Measurements from ENCODE around the gene VPS4B. TPM values are rescaled to one million over a fixed set of nuclear protein-coding genes. Genes with fewer than 3 reads are reported as not detected.
"Not testable (repeated sequence)": the region's sequence is repeated elsewhere in the genome, so short reads cannot be mapped to it uniquely, and the experiment has no call there.

Gene VPS4B
- total RNA-seq, 2 donors from 2014 or later = 46.2 to 47.3 TPM

DNA sequence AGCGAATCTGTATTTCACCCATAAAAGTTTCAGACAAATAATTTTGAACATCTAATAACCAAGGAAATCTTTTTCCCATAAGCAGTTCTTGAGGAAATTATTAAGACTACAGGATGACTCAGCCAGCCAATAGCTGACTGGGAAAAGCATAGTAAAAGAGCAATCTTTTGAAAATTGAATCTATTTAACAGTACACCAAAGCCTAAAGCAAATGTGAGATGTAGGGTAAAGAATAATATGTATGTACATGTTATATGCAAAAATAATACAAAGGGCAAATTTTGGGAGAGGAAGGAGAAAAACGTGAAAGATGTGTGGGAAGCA lies 42.7 kb downstream of the VPS4B start:
- intact Hi-C loops (cut with DNase I) = no loop called here
- DNase-seq (ENCODE audit: low spot score) = no peak

DNA sequence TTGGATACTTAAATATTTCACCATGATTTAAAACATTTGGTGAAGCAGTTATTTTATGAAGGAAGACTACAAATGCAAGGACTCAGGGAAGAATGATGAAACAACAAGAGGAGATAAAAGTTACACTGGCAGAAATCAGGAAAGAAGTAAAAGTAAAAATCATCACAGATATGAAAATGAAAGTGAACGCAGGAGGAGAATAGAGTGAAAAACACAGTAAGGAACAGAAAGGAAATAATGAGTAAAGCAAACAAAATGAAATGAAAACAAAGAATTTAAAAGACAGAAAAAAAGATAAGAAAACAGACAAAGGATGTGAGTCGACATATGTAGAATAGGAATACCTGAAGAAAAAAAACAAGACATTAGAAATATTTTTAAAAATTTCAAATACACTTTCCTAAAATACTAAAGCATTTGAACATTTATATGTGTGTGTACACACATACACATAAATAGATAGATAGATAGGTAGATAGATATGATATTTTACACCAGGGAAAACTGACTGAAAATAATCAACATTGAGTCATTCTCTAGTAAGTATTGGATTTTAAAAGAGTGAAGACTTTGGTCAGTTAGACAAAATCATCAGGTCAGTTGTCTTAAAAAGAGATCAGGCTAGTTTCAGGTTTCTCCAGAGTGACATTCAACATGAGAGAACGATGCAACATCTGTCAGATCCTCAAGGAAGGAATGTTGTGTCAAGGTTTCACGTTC lies 43.2 kb downstream of the VPS4B start:
- DNase-seq (ENCODE audit: low spot score) = no peak
- intact Hi-C loops (cut with DNase I) = no loop called here

GRCh38 chr18:63377275-63377980 lies 44.8 kb downstream of the VPS4B start:
- intact Hi-C loops (cut with DNase I) = no loop called here
- no peak for DNase-seq (ENCODE audit: low spot score)

- intact Hi-C loops (cut with DNase I) = no loop called here
- DNase-seq (ENCODE audit: low spot score) = no peak
These were observed 45.7 kb downstream of the VPS4B start for GRCh38 chr18:63376538-63376937.

DNA sequence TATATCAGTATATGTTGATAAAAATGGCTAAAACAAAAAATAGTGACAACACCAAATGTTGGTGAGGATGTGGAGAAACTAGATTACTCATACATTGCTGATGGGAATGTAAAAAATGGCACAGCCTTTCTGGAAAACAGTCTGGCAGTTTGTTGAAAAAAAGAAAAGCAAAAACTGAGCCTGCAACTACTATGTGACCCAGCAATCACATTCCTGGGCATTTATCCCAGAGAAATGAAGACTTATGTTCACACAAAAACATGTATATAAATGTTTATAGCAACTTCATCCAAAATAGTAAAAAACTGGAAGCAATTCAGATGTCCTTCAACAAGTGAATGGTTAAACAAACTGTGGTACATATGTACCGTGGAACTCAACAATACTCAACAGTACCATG lies 47.7 kb downstream of the VPS4B start:
- DNase-seq (ENCODE audit: low spot score) = no peak
- intact Hi-C loops (cut with DNase I) = no loop called here

GRCh38 chr18:63373161-63373560 lies 49.1 kb downstream of the VPS4B start:
- intact Hi-C loops (cut with DNase I) = no loop called here
- DNase-seq (ENCODE audit: low spot score) = no peak

DNA sequence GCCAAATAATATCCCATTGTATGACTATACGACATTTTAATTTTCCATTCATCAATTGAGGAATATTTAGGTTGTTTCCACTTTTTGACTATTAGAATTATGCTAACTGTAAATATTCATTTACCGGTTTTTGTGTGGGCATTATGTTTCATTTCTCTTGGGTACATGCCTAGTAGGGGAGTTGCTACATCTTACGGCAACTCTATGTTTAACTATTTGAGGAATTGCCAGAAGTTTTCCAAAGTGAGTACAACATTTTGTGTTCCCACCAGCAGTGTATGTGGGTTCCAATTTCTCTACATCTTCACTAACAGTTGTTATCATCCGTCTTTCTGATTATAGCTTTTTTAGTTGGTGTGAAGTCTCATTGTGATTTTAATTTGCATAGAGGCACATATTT lies 53.7 kb downstream of the VPS4B start:
- DNase-seq (ENCODE audit: low spot score) = no peak
- intact Hi-C loops (cut with DNase I) = loop anchor here in 1 of 2 donors (10.0 kb wide), 1 partner anchor 56 kb away; the partner anchor contains the start of gene VPS4B

DNA sequence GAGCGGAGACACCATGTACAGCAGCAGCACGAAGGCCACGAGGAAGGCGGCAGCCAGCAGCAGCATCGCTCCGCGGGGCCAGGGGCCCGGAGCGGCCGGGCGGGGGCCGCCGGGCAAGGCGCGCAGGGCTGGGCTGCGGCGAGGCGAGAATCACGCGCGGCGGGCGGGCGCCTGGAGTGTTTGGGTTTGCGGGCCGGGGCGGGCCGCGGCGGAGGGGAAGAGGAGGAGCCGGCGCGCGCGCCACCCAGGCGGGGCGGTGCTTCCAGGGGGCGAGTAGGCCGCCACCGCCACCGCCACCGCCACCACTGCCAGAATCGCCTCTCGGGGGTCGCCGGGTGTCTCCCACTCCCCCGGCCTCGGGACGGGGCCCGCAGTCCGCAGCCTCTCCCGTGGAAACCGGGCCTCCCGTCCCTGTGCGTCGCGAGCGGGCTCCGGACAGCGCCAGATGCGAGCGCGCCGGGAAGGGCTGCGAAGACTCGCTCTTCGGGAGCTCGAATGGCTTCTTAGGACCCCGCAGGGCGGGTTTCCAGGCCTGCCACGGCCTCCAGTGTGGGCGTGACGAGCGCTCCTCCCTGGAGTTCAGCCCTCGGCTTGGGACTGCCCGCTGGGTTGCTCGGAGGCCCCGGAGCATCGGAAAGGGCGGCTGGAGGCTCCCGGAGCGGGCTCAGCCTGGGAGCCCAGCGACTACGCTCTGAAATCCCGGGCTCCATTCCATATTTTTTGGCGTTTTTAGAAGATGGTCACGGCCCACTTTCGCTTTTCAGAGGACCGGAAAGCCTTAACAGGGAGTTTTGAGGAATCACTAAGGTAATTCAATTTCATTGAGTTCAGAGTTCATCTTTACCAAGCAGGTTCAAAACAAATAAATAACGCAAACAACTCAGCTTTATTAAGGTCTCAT lies 55.0 kb downstream of the VPS4B start, which contains the start of gene KDSR:
Gene KDSR, minus strand, starts transcription at position 154 of the 901 bp plus-strand sequence. Its CDS starts 88 bp downstream, at position 66.
- peak; percentile 99 for DNase-seq (ENCODE audit: low spot score)
- intact Hi-C loops (cut with DNase I) = loop anchor here in 1 of 2 donors (10.0 kb wide), 1 partner anchor 57 kb away; the partner anchor contains the start of gene VPS4B

- peak; percentile 86 for DNase-seq (ENCODE audit: low spot score)
- intact Hi-C loops (cut with DNase I) = loop anchor here in 1 of 2 donors (10.0 kb wide), 1 partner anchor 58 kb away; the partner anchor contains the start of gene VPS4B
These were observed 55.8 kb downstream of the VPS4B start for GRCh38 chr18:63366213-63367052.

- no peak for DNase-seq (ENCODE audit: low spot score)
- intact Hi-C loops (cut with DNase I) = loop anchor here in 1 of 2 donors (10.0 kb wide), 1 partner anchor 59 kb away; the partner anchor contains the start of gene VPS4B
These were observed 56.4 kb downstream of the VPS4B start for GRCh38 chr18:63365876-63366212.

GRCh38 chr18:63363951-63364350 lies 58.3 kb downstream of the VPS4B start:
- DNase-seq (ENCODE audit: low spot score) = no peak
- intact Hi-C loops (cut with DNase I) = loop anchor here in 1 of 2 donors (10.0 kb wide), 1 partner anchor 61 kb away; the partner anchor contains the start of gene VPS4B

- intact Hi-C loops (cut with DNase I) = loop anchor here in 1 of 2 donors (10.0 kb wide), 1 partner anchor 61 kb away; the partner anchor contains the start of gene VPS4B
- DNase-seq (ENCODE audit: low spot score) = not testable (repeated sequence)
These were observed 58.9 kb downstream of the VPS4B start for GRCh38 chr18:63363420-63363819.

- intact Hi-C loops (cut with DNase I) = no loop called here
- no peak for DNase-seq (ENCODE audit: low spot score)
These were observed 65.9 kb downstream of the VPS4B start for GRCh38 chr18:63356272-63356896.

- intact Hi-C loops (cut with DNase I) = no loop called here
These were observed 72.0 kb downstream of the VPS4B start for GRCh38 chr18:63350230-63350629.

GRCh38 chr18:63348508-63349136 lies 73.7 kb downstream of the VPS4B start:
- intact Hi-C loops (cut with DNase I) = no loop called here
- DNase-seq (ENCODE audit: low spot score) = no peak

More at GRCh38 chr18:63350230-63350629, 72.0 kb downstream of the VPS4B start:
- DNase-seq (ENCODE audit: low spot score) = no peak

- intact Hi-C loops (cut with DNase I) = no loop called here
These were observed 75.6 kb downstream of the VPS4B start for GRCh38 chr18:63346480-63347183.

GRCh38 chr18:63346031-63346430 lies 76.2 kb downstream of the VPS4B start:
- intact Hi-C loops (cut with DNase I) = no loop called here
- no peak for DNase-seq (ENCODE audit: low spot score)

More at GRCh38 chr18:63346480-63347183, 75.6 kb downstream of the VPS4B start:
- no peak for DNase-seq (ENCODE audit: low spot score)

Data from posterior vena cava (tissue), 2 donors.